Sigmoid colon (tissue), 7 donors: ENCODE measurements around the gene CUL7. TPM values are rescaled to one million over a fixed set of nuclear protein-coding genes. Genes with fewer than 3 reads are reported as not detected.

Experiments used
- DNase-seq: peaks from one replicate; pipeline ENCODE4 v3.0.0-alpha.2; 2019
- H3K27ac ChIP-seq, 4 donors: fragments of 200-600 bp; sonication (generic); one replicate each; pipeline ENCODE4 v1.5.1; 2016 to 2019; ENCODE audit warnings: mild to moderate bottlenecking in 1 of 4
- H3K27me3 ChIP-seq, 3 donors: fragments of 200-600 bp; sonication (generic); one replicate each; pipeline ENCODE4 v1.5.1; 2019; ENCODE audit warnings: mild to moderate bottlenecking in 1 of 3
- H3K36me3 ChIP-seq, 4 donors: fragments of 200-600 bp; sonication (generic); one replicate each; pipeline ENCODE4 v1.5.1; 2016 to 2019
- H3K4me1 ChIP-seq, 4 donors: fragments of 200-600 bp; sonication (generic); one replicate each; pipeline ENCODE4 v1.5.1; 2017 to 2019
- H3K4me3 ChIP-seq, 4 donors: fragments of 200-600 bp; sonication (generic); one replicate each; pipeline ENCODE4 v1.5.1; 2017 to 2019; ENCODE audit warnings: mild to moderate bottlenecking in 2 of 4, moderate library complexity in 1 of 4
- H3K9me3 ChIP-seq, 4 donors: fragments of 200-600 bp in 3 of 4; sonication (generic) in 3 of 4; one replicate each; pipeline versions ENCODE4 v1.5.1 to v1.6.1; 2013 to 2019
- EP300 ChIP-seq, 4 donors: sonication (generic); formaldehyde crosslinking; IDR thresholded peaks; one replicate each; pipeline ENCODE4 v1.6.1; 2017; ENCODE audit warnings: antibody characterized with exemption in 4 of 4
- POLR2A ChIP-seq, 2 donors: fragments of 450-650 bp; IDR thresholded peaks; one replicate each; pipeline ENCODE4 v1.6.1; 2016; ENCODE audit warnings: antibody characterized with exemption in 2 of 2, mild to moderate bottlenecking in 2 of 2, moderate library complexity in 2 of 2
- POLR2AphosphoS5 ChIP-seq, 4 donors: sonication (generic); formaldehyde crosslinking; IDR thresholded peaks; one replicate each; pipeline ENCODE4 v1.6.1; 2017; ENCODE audit warnings: antibody characterized with exemption in 4 of 4
- WGBS, 2 donors: extraction: QIAGEN DNeasy Blood & Tissue Kit; methylation state at CpG; one replicate each; pipeline ENCODE4 v1.1.7; 2013; 5-methylcytosine and 5-hydroxymethylcytosine counted together
- intact Hi-C: fragments of 100-400 bp; cut with DNase I; formaldehyde crosslinking; loops from one replicate; pipeline ENCODE4 v1.15.1; 2023
- polyA plus RNA-seq, 3 donors: library from polyadenylated mRNA; stranded (reverse); fragments of 200-250 nt; gene quantifications; one replicate each; pipeline ENCODE4 v1.2.3, GENCODE V29; 2013
- total RNA-seq, 4 donors: library from RNA; depleted of rRNA; stranded (reverse); fragments of >200 nt; gene quantifications; one replicate each; pipeline ENCODE4 v1.1.0, GENCODE V29; 2016
- TF ChIP-seq, protein P1 (sequence below), 4 experiments: fragments of 450-650 bp in 3 of 4; fragments of 200-600 bp in 1 of 4; IDR thresholded peaks; one replicate each; pipeline ENCODE4 v1.5.1; 2016 to 2019; ENCODE audit warnings: antibody characterized with exemption in 4 of 4, mild to moderate bottlenecking in 3 of 4, moderate library complexity in 2 of 4
- donor health status: healthy with polysubstance abuse.
- donor health status: Bipolar disorder and iron deficiency.
- donor health status: healthy.

Gene CUL7
- total and polyA plus RNA-seq, 7 donors: 3.0 to 14.4 (median 10.3) TPM

DNA sequence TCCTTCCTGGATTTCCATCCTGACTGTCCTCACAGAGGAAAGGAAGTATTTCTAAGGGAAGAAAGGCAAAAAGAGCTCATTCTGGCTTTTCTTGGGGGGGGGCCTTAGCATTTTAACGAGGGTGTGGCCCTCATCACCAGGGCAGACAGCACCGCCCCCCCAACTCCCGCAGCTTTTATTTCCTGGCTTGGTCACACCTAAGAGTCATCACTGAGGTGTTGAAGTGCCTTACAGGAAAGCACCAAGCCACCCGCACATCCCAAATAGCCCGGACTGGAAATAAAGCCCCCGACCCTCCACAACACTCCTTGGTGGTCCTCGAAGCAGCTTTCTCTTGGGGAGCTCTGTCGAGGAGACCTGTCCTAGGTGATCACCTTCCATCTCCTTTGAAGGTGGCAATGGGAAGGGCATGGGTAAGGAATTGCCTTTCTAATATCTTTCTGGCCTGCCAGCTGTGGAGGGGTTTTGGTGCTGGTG is 23.7 kb upstream of the CUL7 start:
- TF ChIP-seq, protein P1, sequence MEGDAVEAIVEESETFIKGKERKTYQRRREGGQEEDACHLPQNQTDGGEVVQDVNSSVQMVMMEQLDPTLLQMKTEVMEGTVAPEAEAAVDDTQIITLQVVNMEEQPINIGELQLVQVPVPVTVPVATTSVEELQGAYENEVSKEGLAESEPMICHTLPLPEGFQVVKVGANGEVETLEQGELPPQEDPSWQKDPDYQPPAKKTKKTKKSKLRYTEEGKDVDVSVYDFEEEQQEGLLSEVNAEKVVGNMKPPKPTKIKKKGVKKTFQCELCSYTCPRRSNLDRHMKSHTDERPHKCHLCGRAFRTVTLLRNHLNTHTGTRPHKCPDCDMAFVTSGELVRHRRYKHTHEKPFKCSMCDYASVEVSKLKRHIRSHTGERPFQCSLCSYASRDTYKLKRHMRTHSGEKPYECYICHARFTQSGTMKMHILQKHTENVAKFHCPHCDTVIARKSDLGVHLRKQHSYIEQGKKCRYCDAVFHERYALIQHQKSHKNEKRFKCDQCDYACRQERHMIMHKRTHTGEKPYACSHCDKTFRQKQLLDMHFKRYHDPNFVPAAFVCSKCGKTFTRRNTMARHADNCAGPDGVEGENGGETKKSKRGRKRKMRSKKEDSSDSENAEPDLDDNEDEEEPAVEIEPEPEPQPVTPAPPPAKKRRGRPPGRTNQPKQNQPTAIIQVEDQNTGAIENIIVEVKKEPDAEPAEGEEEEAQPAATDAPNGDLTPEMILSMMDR (IDR thresholded peaks at IDR 0.05): no peak
- no peak for TF ChIP-seq EP300 (IDR thresholded peaks at IDR 0.05)
- TF ChIP-seq POLR2A (IDR thresholded peaks at IDR 0.05): no peak
- TF ChIP-seq POLR2AphosphoS5 (IDR thresholded peaks at IDR 0.05): no peak
- no peaks in the 10 kb centered on the region for H3K9me3 ChIP-seq
- H3K27me3 ChIP-seq: peaks cover 13 to 28% (median 16%) of the 10 kb centered on the region in 3 donors
- peak overlapping the region in 3 of 4 donors; percentile 43 to 53 (median 52) for H3K4me3 ChIP-seq
- peaks cover 0 to 18% (median 16%) of the 10 kb centered on the region in 4 donors for H3K4me1 ChIP-seq
- 23 to 39% methylated on average over 8 of the region's 8 CpGs for WGBS, 2 donors
- peaks cover 6 to 28% (median 7%) of the 10 kb centered on the region in 4 donors for H3K36me3 ChIP-seq
- DNase-seq: no peak
- H3K27ac ChIP-seq: no peak overlapping the region
- intact Hi-C loops: no loop called here

DNA sequence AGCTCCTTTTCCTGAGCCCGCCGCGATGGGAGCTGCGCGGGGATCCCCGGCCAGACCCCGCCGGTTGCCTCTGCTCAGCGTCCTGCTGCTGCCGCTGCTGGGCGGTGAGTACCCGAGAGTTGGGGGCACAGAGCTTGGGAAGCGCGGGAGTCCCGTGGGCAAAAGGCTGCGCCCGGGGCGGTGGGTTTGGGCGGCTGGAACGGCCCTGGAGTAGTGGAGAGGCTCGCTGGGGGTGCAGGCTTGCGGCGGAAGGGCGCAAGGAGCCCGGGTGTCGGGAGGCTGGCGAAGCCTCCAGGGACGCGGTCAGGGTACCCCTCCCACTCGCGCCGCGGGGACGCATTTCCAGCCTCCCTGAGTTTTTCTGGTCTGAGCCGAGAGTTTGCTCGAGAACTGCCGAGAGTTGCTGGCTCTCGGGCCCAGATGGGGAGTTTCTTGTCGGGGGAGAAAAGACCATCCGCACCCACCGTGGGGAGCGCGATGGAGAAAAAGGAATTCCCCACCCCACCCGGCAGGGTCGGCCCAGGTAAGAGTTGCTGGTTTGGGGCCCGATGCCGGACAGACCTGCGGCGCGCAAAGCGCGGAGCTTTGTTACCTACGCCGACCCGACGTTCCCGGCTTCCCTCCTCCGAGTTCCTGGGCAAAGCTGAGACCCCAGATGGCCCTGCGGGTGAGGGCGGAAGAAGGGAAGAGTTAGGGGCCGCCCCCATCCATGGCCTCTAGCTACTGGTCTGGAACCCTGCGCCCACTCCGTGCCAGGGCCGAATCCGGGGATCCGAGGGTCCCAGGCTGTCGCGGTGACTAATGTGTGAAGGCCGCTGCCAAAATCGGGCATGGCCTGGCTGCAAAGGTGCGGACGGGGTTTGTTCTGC is 23.0 kb upstream of the CUL7 start:
- 1% methylated on average over 72 of the region's 72 CpGs for WGBS, 2 donors
- H3K4me3 ChIP-seq: peak overlapping the region; percentile 25 to 53 (median 48)
- H3K9me3 ChIP-seq: no peaks in the 10 kb centered on the region
- H3K4me1 ChIP-seq: peaks cover 0 to 18% (median 16%) of the 10 kb centered on the region in 4 donors
- no peak for TF ChIP-seq EP300 (IDR thresholded peaks at IDR 0.05)
- intact Hi-C loops: no loop called here
- no peak for DNase-seq
- H3K27me3 ChIP-seq: peaks cover 13 to 28% (median 16%) of the 10 kb centered on the region in 3 donors
- H3K36me3 ChIP-seq: peaks cover 7 to 34% (median 10%) of the 10 kb centered on the region in 4 donors
- H3K27ac ChIP-seq: peak overlapping the region in 1 of 4 donors; percentile 40

- H3K9me3 ChIP-seq: no peaks in the 10 kb centered on the region
- peak within 1 kb of the TSS in 1 of 4 donors; percentile 42 for H3K27ac ChIP-seq
- H3K4me1 ChIP-seq: peaks cover 0 to 18% (median 16%) of the 10 kb centered on the region in 4 donors
- peak within 1 kb of the TSS; percentile 25 to 53 (median 48) for H3K4me3 ChIP-seq
- H3K27me3 ChIP-seq: peaks cover 13 to 28% (median 16%) of the 10 kb centered on the region in 3 donors
- peaks cover 7 to 43% (median 11%) of the 10 kb centered on the region in 4 donors for H3K36me3 ChIP-seq
- TF ChIP-seq, protein P1 (IDR thresholded peaks at IDR 0.05): no peak
- TF ChIP-seq EP300 (IDR thresholded peaks at IDR 0.05) (no peak), POLR2A (IDR thresholded peaks at IDR 0.05) (no peak), POLR2AphosphoS5 (IDR thresholded peaks at IDR 0.05) (no peak)
- 4 to 5% methylated on average over 60 of the region's 60 CpGs for WGBS, 2 donors
- no peak for DNase-seq
- intact Hi-C loops: no loop called here
These were observed 22.2 kb upstream of the CUL7 start, which contains the start of gene PTK7 for GRCh38 chr6:43075670-43076463. Gene PTK7 (plus strand): TSS chr6:43076314. CDS start chr6:43076489, 175 bp downstream.

DNA sequence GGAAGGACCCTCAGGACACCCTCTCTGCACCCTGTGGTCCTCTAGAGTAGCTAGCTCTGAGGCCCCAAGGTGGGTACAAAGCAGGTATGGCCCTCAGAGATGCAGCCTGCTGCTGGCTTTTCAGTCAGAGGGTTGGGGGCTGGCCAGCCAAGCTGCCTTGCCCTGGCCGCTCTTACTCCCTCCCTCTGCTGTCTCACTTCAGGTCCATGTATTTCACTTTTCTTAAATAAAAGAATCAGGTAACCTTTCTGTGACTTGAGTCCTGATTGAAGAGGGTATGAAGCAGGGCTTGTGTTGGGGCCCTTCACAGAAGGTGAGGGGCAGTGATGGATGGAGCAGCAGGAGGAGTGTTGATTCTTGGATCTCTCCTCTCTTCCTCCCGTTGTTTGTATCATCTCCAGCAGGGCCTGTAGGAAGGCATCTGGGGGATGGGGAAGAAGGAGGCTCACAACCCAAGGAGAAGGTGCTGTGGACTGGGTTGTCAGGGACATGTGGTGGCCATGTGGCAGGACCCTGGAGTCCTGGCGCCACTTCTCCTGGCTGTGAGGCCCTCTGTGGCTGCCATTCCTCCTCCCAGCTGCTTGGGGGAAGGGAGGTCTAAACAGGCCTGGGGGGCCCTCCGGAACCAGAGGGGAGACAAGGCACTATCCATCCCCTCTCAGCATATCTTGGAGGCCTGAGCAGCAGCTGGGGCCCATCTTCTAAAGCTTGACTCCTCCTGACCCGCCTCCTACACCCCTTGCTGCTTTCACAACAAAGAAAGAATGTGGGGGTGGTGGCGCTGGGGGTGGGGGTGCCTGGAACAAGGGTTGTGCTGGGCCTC is 21.4 kb upstream of the CUL7 start:
- WGBS, 2 donors: 75% methylated on average over 6 of the region's 6 CpGs

More for the DNA sequence above, 21.4 kb upstream of the CUL7 start:
- Histone ChIP-seq H3K4me1 (peaks cover 0 to 18% (median 16%) of the 10 kb centered on the region in 4 donors), H3K27me3 (peaks cover 13 to 28% (median 16%) of the 10 kb centered on the region in 3 donors), H3K4me3 (no peak overlapping the region), H3K27ac (peak overlapping the region in 1 of 4 donors; percentile 42), H3K9me3 (no peaks in the 10 kb centered on the region), H3K36me3 (peaks cover 7 to 43% (median 11%) of the 10 kb centered on the region in 4 donors)
- DNase-seq: no peak
- intact Hi-C loops: no loop called here
- no peak for TF ChIP-seq POLR2AphosphoS5 (IDR thresholded peaks at IDR 0.05)
- TF ChIP-seq, protein P1 (IDR thresholded peaks at IDR 0.05): no peak
